Measurements from ENCODE around the gene SRD5A2. TPM values are rescaled to one million over a fixed set of nuclear protein-coding genes. Genes with fewer than 3 reads are reported as not detected.
A peak's percentile ranks its signal among the peaks of the same experiment; 100 is the strongest.

The SRD5A2 gene
- total RNA-seq (1 to 10 TPM; 2.9 to 5.3 TPM), polyA plus RNA-seq (1 to 10 TPM in 1 of 2 donors, under 1 TPM in 1; 0.35 to 1.8 TPM)
- long read RNA-seq, donor 1, result 0 reads
- long read RNA-seq, donor 2, result 0 reads
- long read RNA-seq, donor 3, result 0 reads
- long read RNA-seq, donor 4, result 0 reads
- long read RNA-seq, donor 5, result 0 reads

- H3K9ac ChIP-seq (ENCODE audit: insufficient read depth in 1 of 2, low read length in 2 of 2), result no peak within 1 kb of the TSS
- H3K4me3 ChIP-seq, result no peak within 1 kb of the TSS
- H3K27ac ChIP-seq (ENCODE audit: low read depth in 1 of 2, low read length in 1 of 2), result no peak within 1 kb of the TSS
- H3K9me3 ChIP-seq (ENCODE audit: control insufficient read depth in 4 of 4, insufficient read depth in 3 of 4, low read length in 3 of 4), result peaks cover 0 to 16% (median 0%) of the 10 kb centered on the region in 4 donors
- DNase-seq (peak in 1 of 3 donors; percentile 0), ATAC-seq (ENCODE audit: insufficient read depth, low FRiP score) (no peak)
- TF ChIP-seq CTCF (IDR thresholded peaks at IDR 0.05; ENCODE audit: control extremely low read depth, extremely low read depth), result no peak
- 4 to 5% methylated on average over 63 to 76 of the region's 76 CpGs for WGBS, 2 donors
- H3K36me3 ChIP-seq (ENCODE audit: control insufficient read depth in 4 of 4, insufficient read depth in 4 of 4, low read length in 4 of 4), result no peaks in the 10 kb centered on the region
- H3K4me1 ChIP-seq (ENCODE audit: control insufficient read depth in 5 of 5, insufficient read depth in 5 of 5, low read length in 5 of 5), result peaks cover 0 to 3% (median 0%) of the 10 kb centered on the region in 5 donors
- peaks cover 4 to 45% (median 18%) of the 10 kb centered on the region in 3 donors for H3K27me3 ChIP-seq (ENCODE audit: control insufficient read depth in 3 of 3, insufficient read depth in 3 of 3, low read length in 2 of 3)
Measured at GRCh38 chr2:31580321-31581117, at the start of gene SRD5A2. TSS of gene SRD5A2 (minus strand) at chr2:31580938. CDS start at chr2:31580900, 38 bp downstream.

GRCh38 chr2:31606509-31606908, 25.8 kb upstream of the SRD5A2 start:
- Histone ChIP-seq H3K27me3 (ENCODE audit: control insufficient read depth in 3 of 3, insufficient read depth in 3 of 3, low read length in 2 of 3) (no peaks in the 10 kb centered on the region), H3K36me3 (ENCODE audit: control insufficient read depth in 4 of 4, insufficient read depth in 4 of 4, low read length in 4 of 4) (no peaks in the 10 kb centered on the region), H3K4me1 (ENCODE audit: control insufficient read depth in 5 of 5, insufficient read depth in 5 of 5, low read length in 5 of 5) (no peaks in the 10 kb centered on the region), H3K4me3 (no peak overlapping the region), H3K9me3 (ENCODE audit: control insufficient read depth in 4 of 4, insufficient read depth in 3 of 4, low read length in 3 of 4) (peaks cover 0 to 7% (median 0%) of the 10 kb centered on the region in 4 donors), H3K27ac (ENCODE audit: low read depth in 1 of 2, low read length in 1 of 2) (no peak overlapping the region), H3K9ac (ENCODE audit: insufficient read depth in 1 of 2, low read length in 2 of 2) (no peak overlapping the region)
- TF ChIP-seq CTCF (IDR thresholded peaks at IDR 0.05; ENCODE audit: control extremely low read depth, extremely low read depth), result no peak
- 87 to 90% methylated on average over 3 of the region's 3 CpGs for WGBS, 2 donors
- no peak for ATAC-seq (ENCODE audit: insufficient read depth, low FRiP score)
- no peak for DNase-seq

- no peak overlapping the region for H3K9ac ChIP-seq (ENCODE audit: insufficient read depth in 1 of 2, low read length in 2 of 2)
- DNase-seq, result no peak
- H3K4me3 ChIP-seq, result no peak overlapping the region
- no peak for TF ChIP-seq CTCF (IDR thresholded peaks at IDR 0.05; ENCODE audit: control extremely low read depth, extremely low read depth)
- H3K4me1 ChIP-seq (ENCODE audit: control insufficient read depth in 5 of 5, insufficient read depth in 5 of 5, low read length in 5 of 5), result no peaks in the 10 kb centered on the region
- H3K36me3 ChIP-seq (ENCODE audit: control insufficient read depth in 4 of 4, insufficient read depth in 4 of 4, low read length in 4 of 4), result no peaks in the 10 kb centered on the region
- H3K27ac ChIP-seq (ENCODE audit: low read depth in 1 of 2, low read length in 1 of 2), result no peak overlapping the region
- H3K9me3 ChIP-seq (ENCODE audit: control insufficient read depth in 4 of 4, insufficient read depth in 3 of 4, low read length in 3 of 4), result peaks cover 0 to 8% (median 0%) of the 10 kb centered on the region in 4 donors
- H3K27me3 ChIP-seq (ENCODE audit: control insufficient read depth in 3 of 3, insufficient read depth in 3 of 3, low read length in 2 of 3), result no peaks in the 10 kb centered on the region
- no peak for ATAC-seq (ENCODE audit: insufficient read depth, low FRiP score)
Measured at GRCh38 chr2:31598694-31599093, 18.0 kb upstream of the SRD5A2 start.

Data from lung (tissue), 16 donors.